ENCODE results near the gene RGN.
"Not testable (repeated sequence)": the region's sequence is repeated elsewhere in the genome, so short reads cannot be mapped to it uniquely, and the experiment has no call there.

DNA sequence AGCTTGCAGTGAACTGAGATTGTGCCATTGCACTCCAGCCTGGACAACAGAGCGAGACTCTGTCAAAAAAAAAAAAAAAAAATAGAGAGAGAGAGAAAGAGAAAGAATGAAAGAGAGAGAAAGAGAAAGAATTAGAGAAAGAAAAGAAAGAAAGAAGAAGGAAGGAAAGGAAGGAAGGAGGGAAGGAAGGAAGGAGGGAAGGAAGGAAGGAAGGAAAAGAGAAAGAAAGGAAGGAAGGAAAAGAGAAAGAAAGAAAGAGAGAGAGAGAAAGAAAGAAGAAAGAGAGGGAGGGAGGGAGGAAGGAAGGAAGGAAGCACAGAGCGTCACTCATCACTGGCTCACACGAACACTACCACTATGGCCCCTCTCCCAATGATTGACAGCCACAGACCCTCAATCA, 46.2 kb downstream of the RGN start:
- TF ChIP-seq RAD21 (conservative IDR thresholded peaks at IDR 0.05), result not testable (repeated sequence)
- TF ChIP-seq, protein P1, sequence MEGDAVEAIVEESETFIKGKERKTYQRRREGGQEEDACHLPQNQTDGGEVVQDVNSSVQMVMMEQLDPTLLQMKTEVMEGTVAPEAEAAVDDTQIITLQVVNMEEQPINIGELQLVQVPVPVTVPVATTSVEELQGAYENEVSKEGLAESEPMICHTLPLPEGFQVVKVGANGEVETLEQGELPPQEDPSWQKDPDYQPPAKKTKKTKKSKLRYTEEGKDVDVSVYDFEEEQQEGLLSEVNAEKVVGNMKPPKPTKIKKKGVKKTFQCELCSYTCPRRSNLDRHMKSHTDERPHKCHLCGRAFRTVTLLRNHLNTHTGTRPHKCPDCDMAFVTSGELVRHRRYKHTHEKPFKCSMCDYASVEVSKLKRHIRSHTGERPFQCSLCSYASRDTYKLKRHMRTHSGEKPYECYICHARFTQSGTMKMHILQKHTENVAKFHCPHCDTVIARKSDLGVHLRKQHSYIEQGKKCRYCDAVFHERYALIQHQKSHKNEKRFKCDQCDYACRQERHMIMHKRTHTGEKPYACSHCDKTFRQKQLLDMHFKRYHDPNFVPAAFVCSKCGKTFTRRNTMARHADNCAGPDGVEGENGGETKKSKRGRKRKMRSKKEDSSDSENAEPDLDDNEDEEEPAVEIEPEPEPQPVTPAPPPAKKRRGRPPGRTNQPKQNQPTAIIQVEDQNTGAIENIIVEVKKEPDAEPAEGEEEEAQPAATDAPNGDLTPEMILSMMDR (IDR thresholded peaks at IDR 0.05; ENCODE audit: poor library complexity, severe bottlenecking), result not testable (repeated sequence)
